AG04449 (cell line): ENCODE measurements around the gene OR4K15.
"Not testable (repeated sequence)": the region's sequence is repeated elsewhere in the genome, so short reads cannot be mapped to it uniquely, and the experiment has no call there.

ENCODE experiments used
- CTCF ChIA-PET: fragments of 350-600 bp; formaldehyde crosslinking; extraction: SDS; loops from one replicate; lab custom pipeline; 2021; ENCODE audit warnings: antibody characterized with exemption; lab: Yijun Ruan, JAX
- POLR2A ChIA-PET: fragments of 400-600, 350-600 bp; formaldehyde crosslinking; extraction: SDS; loops from one replicate; lab custom pipeline; 2020; ENCODE audit warnings: antibody characterized with exemption, inconsistent platforms; lab: Yijun Ruan, JAX
- DNase-seq: peaks from one replicate; pipeline ENCODE4 v3.0.0-alpha.2; 2010; ENCODE audit warnings: low read depth, low spot score
- H3K4me3 ChIP-seq: 2 replicates; pipeline ENCODE4 v1.5.1; 2011; ENCODE audit warnings: low read depth, mild to moderate bottlenecking, control low read depth, low read length
- TF ChIP-seq, protein P1 (sequence below): IDR thresholded peaks from one replicate; pipeline ENCODE4 v1.5.1; 2011; ENCODE audit warnings: mild to moderate bottlenecking, moderate library complexity, low read length, control low read depth, inconsistent platforms; ENCODE audit not compliant: insufficient read depth; ENCODE audit errors: missing control alignments

The OR4K15 gene, protein sequence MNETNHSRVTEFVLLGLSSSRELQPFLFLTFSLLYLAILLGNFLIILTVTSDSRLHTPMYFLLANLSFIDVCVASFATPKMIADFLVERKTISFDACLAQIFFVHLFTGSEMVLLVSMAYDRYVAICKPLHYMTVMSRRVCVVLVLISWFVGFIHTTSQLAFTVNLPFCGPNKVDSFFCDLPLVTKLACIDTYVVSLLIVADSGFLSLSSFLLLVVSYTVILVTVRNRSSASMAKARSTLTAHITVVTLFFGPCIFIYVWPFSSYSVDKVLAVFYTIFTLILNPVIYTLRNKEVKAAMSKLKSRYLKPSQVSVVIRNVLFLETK

DNA sequence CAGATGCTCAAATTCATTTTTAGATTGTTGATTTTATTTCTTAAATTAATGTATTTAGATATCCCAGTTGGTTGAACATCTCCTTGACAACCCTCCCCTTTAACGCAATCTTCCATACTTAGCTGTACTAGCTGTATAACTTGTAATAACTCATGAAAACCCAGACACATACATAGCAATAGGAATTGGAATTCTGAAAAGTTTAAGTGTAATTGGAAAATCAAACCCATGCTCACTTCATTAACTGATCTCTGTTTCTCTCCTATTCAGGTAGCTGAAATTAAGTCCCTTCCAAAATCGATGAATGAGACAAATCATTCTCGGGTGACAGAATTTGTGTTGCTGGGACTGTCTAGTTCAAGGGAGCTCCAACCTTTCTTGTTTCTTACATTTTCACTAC lies at the start of gene OR4K15:
OR4K15 (plus strand) TSS at position 301 of the 400 bp plus-strand sequence; CDS start at position 301, 0 bp downstream.
- TF ChIP-seq, protein P1, sequence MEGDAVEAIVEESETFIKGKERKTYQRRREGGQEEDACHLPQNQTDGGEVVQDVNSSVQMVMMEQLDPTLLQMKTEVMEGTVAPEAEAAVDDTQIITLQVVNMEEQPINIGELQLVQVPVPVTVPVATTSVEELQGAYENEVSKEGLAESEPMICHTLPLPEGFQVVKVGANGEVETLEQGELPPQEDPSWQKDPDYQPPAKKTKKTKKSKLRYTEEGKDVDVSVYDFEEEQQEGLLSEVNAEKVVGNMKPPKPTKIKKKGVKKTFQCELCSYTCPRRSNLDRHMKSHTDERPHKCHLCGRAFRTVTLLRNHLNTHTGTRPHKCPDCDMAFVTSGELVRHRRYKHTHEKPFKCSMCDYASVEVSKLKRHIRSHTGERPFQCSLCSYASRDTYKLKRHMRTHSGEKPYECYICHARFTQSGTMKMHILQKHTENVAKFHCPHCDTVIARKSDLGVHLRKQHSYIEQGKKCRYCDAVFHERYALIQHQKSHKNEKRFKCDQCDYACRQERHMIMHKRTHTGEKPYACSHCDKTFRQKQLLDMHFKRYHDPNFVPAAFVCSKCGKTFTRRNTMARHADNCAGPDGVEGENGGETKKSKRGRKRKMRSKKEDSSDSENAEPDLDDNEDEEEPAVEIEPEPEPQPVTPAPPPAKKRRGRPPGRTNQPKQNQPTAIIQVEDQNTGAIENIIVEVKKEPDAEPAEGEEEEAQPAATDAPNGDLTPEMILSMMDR: no peak
- ChIA-PET POLR2A (no interaction called here), CTCF (no interaction called here)
- H3K4me3 ChIP-seq: no peak within 1 kb of the TSS
- no peak for DNase-seq

DNA sequence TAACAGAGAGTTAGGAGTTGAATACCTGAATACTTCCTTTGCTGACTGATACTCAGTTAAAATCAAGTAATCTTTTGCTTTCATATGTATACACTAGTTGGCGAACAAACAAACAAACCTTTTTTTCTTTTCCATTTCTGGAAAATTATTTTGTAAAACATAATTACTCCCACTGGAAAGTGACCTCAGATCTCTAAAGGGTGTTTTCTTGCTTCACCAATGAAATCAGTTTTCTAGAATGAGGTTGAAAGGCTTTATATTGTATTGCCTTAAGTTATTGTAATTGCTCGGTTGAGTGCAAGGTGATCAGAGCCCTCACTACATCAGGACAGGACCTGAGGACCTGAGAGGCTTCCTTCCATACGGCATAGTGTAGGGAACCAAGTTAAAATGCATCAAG lies 44.8 kb upstream of the OR4K15 start, which contains the start of gene OR4K1:
OR4K1 (plus strand) TSS at position 301 of the 400 bp plus-strand sequence. CDS start 4,750 bp downstream, outside the sequence.
- TF ChIP-seq, protein P1: no peak
- POLR2A ChIA-PET: no interaction called here
- no peak for DNase-seq
- H3K4me3 ChIP-seq: no peak within 1 kb of the TSS
- CTCF ChIA-PET: no interaction called here

DNA sequence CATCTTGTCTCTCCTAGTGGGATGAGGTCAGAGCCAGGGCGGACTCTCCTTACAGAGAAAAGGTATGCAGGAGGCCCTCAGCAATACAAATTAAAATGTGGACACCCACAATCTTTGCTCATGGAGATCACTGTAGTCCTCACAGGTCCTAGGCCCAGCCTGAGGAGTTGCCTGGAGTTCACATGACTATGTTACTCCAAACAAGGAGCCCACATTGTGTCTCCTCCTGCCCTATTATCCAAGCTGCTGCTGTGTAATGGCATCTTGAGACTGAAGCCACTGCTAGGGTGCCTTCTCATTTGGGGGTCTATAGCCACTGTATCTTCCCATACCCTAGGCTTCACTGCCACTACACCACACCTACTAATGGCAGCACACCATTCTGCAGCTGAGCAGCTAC lies 33.7 kb upstream of the OR4K15 start:
- no peak overlapping the region for H3K4me3 ChIP-seq
- TF ChIP-seq, protein P1: no peak
- ChIA-PET POLR2A (no interaction called here), CTCF (no interaction called here)
- no peak for DNase-seq

DNA sequence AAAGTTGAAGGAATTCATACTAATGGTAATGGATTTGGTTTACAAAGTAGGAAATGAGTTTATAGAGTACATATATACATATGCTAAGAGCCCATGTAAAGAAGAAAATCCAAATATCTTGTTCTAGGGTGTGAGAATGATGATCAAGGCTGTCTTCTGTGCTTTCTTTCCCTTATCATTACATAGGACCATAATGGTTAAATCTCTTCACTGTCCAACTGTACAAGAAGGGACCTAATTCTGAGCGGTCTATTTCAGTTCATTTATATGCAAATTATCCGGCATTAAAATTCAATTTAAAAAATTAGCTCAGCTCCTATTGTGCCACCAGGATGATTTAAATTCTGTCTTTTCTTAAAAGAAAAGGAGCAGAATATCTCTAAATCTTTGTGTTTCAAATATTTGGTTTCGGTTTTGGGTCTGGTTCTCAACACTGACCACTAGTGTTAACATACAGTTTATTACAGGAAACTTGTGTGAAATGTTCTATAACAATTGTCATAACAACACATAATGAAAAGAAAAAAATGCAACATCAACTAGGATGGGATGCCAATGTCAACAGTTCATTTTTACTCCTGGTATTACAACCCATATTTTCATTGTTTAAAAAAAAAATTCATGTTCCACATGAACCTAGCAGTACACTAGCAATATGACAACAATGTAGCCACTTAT lies 27.8 kb upstream of the OR4K15 start:
- TF ChIP-seq, protein P1: no peak
- POLR2A ChIA-PET: no interaction called here
- H3K4me3 ChIP-seq: no peak overlapping the region
- CTCF ChIA-PET: no interaction called here
- DNase-seq: no peak

DNA sequence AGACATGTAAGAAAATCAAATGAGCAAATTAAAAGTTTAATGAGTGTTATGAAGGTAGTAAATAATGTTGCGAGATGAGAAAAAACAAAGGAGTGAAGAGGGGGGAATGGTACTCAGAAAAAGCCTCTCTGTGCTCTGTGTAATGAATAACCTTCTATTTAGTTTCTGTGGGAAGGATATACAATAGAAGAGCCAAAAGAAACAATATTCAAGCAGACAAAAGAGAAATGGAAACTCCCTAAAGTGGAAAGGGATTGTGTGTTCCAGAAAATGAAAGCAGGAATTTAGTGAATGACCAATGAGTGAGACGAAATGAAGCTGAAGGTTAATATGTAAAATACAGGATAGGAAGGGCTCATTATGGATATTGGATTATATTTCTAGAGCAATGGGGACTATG lies 26.2 kb upstream of the OR4K15 start:
- no peak for DNase-seq
- TF ChIP-seq, protein P1: no peak
- no peak overlapping the region for H3K4me3 ChIP-seq
- ChIA-PET CTCF (no interaction called here), POLR2A (no interaction called here)

DNA sequence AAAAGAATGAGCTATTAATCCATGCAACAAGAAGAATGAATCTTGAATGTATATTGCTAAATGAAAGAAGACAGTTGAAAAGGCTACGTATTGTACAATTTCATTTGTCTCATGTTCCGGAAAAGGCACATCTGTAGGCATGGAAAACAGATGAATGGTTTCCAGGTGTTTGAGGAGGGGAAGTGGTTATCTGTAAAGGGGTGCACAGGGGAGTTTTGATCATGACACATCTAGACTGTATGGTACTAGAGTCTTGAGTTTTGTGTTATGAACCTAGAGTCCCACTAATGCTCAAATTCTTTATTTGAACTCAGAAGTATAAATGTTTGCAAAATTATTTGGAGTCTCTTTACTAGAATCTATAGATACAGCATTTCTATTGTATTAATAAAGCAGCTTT lies 5.7 kb upstream of the OR4K15 start:
- POLR2A ChIA-PET: not testable (repeated sequence)

More for the DNA sequence above, 5.7 kb upstream of the OR4K15 start:
- DNase-seq, CTCF ChIA-PET, H3K4me3 ChIP-seq: not testable (repeated sequence)
